NT2/D1 (cell line): ENCODE data around the gene PVALB.

Source experiments
- DNase-seq: peaks from one replicate; pipeline ENCODE4 v3.0.0-alpha.2; 2011; ENCODE audit warnings: low read depth, low spot score
- H3K27me3 ChIP-seq: 2 replicates; pipeline ENCODE4 v1.6.0; 2011; ENCODE audit warnings: mild to moderate bottlenecking; ENCODE audit not compliant: insufficient read length, insufficient read depth
- H3K36me3 ChIP-seq: 2 replicates; pipeline ENCODE4 v1.6.1; 2011; ENCODE audit warnings: mild to moderate bottlenecking, low read length, mixed read lengths; ENCODE audit not compliant: insufficient read depth, insufficient read length
- H3K4me1 ChIP-seq: 2 replicates; pipeline ENCODE4 v1.5.1; 2011; ENCODE audit not compliant: insufficient read depth, insufficient read length
- H3K4me3 ChIP-seq: 2 replicates; pipeline ENCODE4 v1.5.1; 2011; ENCODE audit warnings: low read depth; ENCODE audit not compliant: insufficient read length
- H3K9ac ChIP-seq: 2 replicates; pipeline ENCODE4 v1.6.0; 2011; ENCODE audit warnings: low read depth; ENCODE audit not compliant: insufficient read length
- H3K9me3 ChIP-seq: 2 replicates; pipeline ENCODE4 v1.5.1; 2011; ENCODE audit warnings: mild to moderate bottlenecking, low read length; ENCODE audit not compliant: insufficient read depth
- SUZ12 ChIP-seq: IDR thresholded peaks from 2 replicates; pipeline ENCODE4 v1.6.1; 2011; ENCODE audit not compliant: insufficient read length, insufficient read depth; ENCODE audit errors: extremely low read depth
- YY1 ChIP-seq: IDR thresholded peaks from 2 replicates; pipeline ENCODE4 v1.6.1; 2011; ENCODE audit not compliant: insufficient read length, insufficient read depth
- ZNF274 ChIP-seq: IDR thresholded peaks from 2 replicates; pipeline ENCODE4 v1.6.1; 2011; ENCODE audit warnings: mild to moderate bottlenecking, low read depth, low read length

Gene PVALB

DNA sequence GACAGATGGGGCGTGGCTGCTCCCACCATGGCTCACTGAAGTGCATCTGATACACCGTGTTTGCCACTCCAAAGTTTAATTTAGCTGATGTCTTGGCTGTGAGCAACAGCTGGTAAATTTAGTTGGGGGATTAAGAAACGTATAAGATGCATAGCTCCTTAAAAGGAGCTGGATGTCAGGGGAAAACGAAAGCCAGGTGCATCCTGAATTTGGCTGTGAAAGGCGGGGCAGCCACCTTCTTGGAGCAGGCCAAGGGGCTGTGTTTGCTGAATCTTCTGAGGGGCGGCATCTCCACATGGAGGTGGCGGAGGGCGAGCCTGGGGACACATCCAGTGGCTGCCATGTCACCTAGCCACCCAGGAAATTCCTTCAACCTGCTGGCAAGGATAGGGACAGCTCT, 23.3 kb upstream of the PVALB start:
- Histone ChIP-seq H3K36me3 (no peaks in the 10 kb centered on the region), H3K4me1 (no peaks in the 10 kb centered on the region)

DNA sequence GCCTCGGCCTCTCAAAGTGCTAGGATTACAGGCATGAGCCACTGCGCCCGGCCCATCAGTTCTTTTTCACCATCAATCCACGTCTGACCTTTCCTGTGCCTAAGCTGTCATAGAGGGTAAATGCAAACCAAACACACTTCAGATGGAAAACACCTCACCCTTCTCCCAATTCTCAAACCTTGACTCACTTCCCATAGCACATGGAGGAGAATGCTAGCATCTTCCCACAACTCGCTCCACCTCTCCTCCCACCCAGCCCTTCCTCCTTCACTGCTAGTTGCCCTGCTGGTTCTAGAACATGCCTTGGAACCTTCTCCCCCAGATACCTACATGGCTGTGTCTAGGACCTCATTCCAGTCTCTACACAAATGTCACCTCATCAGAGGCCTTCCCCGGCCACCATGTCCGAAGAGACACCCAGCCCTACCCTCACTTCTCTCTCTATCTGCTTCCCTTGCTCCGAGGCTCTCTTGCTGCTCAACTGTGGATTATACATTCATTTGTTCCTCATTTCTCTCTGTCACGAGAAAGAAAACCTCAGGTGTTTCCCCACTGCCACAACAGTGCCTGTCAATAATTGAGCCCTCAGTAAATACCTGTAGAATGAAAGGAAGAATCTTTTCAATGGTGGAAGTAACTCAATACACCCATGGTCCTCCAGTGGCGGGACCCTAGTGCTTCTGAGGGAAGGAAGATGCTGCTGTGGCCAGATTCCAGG, 22.7 kb upstream of the PVALB start:
- Histone ChIP-seq H3K36me3 (no peaks in the 10 kb centered on the region), H3K27me3 (peaks cover 3% of the 10 kb centered on the region), H3K4me1 (no peaks in the 10 kb centered on the region), H3K4me3 (no peak overlapping the region), H3K9ac (no peak overlapping the region), H3K9me3 (peaks cover 20% of the 10 kb centered on the region; the same call in 1 of the 2 replicates)
- DNase-seq: no peak
- TF ChIP-seq SUZ12 (no peak), ZNF274 (no peak), YY1 (no peak)

More for the DNA sequence above, 23.3 kb upstream of the PVALB start:
- Histone ChIP-seq H3K9me3 (peaks cover 20% of the 10 kb centered on the region; the same call in 1 of the 2 replicates), H3K27me3 (peaks cover 3% of the 10 kb centered on the region), H3K4me3 (no peak overlapping the region), H3K9ac (no peak overlapping the region)
- no peak for DNase-seq
- TF ChIP-seq SUZ12 (no peak), ZNF274 (no peak)

DNA sequence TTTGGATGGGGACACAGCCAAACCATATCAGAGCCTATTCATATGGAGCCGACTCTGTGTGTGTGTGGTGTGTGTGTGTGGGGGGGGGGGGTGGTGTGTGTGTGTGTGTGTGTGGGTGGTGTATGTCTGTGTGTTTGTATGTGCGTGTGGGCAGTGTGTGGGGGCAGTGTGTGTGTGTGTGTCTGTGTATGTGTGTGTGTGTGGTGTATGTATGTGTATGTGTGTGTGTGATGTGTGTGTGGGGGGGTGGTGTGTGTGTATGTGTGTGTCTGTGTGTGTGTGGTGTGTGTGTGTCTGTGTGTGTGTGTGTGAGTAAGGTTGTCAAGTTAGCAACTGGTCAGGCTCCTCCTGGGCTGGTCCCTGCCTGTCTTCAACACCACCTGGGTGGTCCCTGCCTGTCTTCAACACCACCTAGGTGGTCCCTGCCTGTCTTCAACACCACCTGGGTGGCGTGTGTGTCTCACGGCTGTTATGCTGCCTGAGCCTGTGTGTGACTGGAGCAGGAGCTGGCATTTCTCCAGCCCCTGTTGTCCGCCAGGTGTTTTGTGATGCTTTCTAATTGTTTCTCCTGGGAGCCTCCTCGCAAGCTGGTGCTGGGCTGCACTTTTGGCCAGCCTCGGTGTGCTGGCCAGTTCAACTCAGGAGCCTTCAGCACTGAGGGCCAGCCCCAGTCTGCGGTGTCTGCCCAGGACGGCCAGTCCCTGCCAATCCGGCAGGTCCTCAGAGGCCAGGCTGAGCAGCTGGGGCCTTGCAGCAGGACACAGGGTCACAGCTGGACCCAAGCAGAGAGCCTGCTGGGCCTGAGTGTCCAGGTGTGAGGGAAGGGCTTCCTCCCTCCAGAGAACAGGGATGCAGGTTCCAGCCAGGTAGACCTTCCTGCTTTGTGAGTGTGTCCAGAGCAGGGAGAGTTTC, 21.5 kb upstream of the PVALB start:
- Histone ChIP-seq H3K27me3 (no peaks in the 10 kb centered on the region), H3K9me3 (peaks cover 20% of the 10 kb centered on the region; the same call in 1 of the 2 replicates), H3K9ac (no peak overlapping the region), H3K36me3 (no peaks in the 10 kb centered on the region), H3K4me3 (no peak overlapping the region), H3K4me1 (no peaks in the 10 kb centered on the region)
- no peak for TF ChIP-seq ZNF274
- no peak for TF ChIP-seq SUZ12
- no peak for TF ChIP-seq YY1
- no peak for DNase-seq

DNA sequence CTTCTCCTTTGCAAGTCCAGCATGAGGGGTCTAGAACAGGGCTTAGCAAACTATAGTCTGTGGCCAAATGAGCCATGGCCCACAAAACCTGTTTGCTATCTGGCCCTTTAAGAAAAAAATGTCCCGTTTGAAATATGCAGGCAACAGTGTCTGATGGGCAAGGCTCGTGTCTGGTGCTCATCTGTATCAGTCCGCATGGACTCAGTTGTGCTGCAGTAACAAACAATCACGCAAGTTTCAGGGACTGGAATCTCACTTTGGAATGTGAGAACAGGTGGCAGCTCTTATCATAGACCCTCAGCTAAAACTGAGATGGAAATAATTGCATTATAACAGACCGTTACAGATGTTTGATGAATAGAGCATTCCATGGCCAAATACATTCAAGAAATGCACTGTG, 19.1 kb upstream of the PVALB start:
- DNase-seq: no peak
- Histone ChIP-seq H3K36me3 (no peaks in the 10 kb centered on the region), H3K9me3 (peaks cover 20% of the 10 kb centered on the region; the same call in 1 of the 2 replicates), H3K27me3 (no peaks in the 10 kb centered on the region), H3K9ac (no peak overlapping the region), H3K4me3 (no peak overlapping the region), H3K4me1 (no peaks in the 10 kb centered on the region)
- no peak for TF ChIP-seq ZNF274

DNA sequence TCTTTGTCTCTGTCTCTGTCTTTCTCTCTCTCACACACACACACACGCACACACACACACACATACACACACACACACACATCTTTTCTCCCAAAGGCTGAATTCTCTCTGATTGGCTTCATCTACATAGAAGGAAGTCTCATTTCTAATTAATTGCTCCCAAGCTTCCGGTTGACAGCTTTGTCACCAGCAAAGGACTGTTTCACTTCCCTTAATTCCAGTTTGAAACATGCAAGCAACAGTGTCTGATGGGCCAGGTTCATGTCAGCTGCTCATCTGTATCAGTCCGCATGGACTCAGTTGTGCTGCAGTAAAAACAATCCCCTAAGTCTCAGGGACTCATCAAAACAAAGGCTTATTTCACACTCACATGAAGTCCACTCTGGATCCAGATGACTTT, 16.2 kb upstream of the PVALB start:
- TF ChIP-seq SUZ12 (no peak), ZNF274 (no peak), YY1 (no peak)

DNA sequence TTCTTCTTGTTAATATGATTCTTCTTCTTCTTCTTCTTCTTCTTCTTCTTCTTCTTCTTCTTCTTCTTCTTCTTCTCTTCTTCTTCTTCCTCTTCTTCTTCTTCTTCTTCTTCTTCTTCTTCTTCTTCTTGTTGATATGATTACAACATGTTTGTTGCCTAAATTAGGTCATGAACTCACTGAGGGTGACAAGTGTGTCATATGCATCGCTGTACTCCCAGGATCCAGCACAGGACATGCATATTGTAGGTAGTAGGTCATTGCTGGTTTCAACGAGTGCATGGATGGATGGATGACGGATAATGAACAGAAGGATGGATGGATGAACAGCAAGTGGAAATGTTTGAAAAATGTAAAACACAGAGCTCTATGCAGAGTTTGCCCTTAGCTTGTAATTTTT, 14.9 kb upstream of the PVALB start:
- Histone ChIP-seq H3K36me3 (no peaks in the 10 kb centered on the region), H3K4me1 (no peaks in the 10 kb centered on the region), H3K9ac (no peak overlapping the region), H3K9me3 (peaks cover 6% of the 10 kb centered on the region; the same call in 1 of the 2 replicates), H3K4me3 (no peak overlapping the region), H3K27me3 (no peaks in the 10 kb centered on the region)
- no peak for TF ChIP-seq ZNF274
- TF ChIP-seq SUZ12: no peak
- no peak for TF ChIP-seq YY1
- DNase-seq: no peak

More for the DNA sequence above, 16.2 kb upstream of the PVALB start:
- Histone ChIP-seq H3K4me3 (no peak overlapping the region), H3K27me3 (no peaks in the 10 kb centered on the region), H3K4me1 (no peaks in the 10 kb centered on the region), H3K9me3 (peaks cover 16% of the 10 kb centered on the region; the same call in 1 of the 2 replicates), H3K9ac (no peak overlapping the region), H3K36me3 (no peaks in the 10 kb centered on the region)
- no peak for DNase-seq

DNA sequence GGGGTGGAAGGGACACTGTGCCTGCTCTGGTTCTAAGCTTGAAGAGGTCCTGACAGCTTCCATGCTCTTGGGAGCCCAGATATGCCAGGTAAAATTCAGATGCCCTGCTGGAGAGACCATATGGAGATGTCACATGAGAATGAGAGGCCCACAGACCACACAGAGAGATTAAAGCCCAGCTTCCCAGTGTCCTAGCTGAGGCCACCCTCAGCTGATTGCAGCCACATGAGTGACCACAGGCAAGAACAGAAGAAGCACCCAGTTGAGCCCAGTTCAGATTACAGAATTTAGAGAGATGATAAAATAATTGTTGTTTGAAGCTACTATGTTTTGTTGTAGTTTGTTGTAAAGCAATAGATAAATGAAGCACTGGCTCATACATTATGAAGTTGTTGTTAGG, 14.4 kb upstream of the PVALB start:
- H3K36me3 ChIP-seq: no peaks in the 10 kb centered on the region
- H3K4me3 ChIP-seq: no peak overlapping the region
- H3K27me3 ChIP-seq: no peaks in the 10 kb centered on the region

More for the DNA sequence above, 14.4 kb upstream of the PVALB start:
- no peaks in the 10 kb centered on the region for H3K4me1 ChIP-seq
- TF ChIP-seq SUZ12: no peak
- no peak for TF ChIP-seq YY1
- no peak for TF ChIP-seq ZNF274
- H3K9ac ChIP-seq: no peak overlapping the region
- peaks cover 6% of the 10 kb centered on the region; the same call in 1 of the 2 replicates for H3K9me3 ChIP-seq
- no peak for DNase-seq
